Putamen (tissue), 1 donor: ENCODE measurements around the gene MID1.
"Not testable (repeated sequence)": the region's sequence is repeated elsewhere in the genome, so short reads cannot be mapped to it uniquely, and the experiment has no call there.

Source experiments
- DNase-seq: peaks from one replicate; pipeline ENCODE4 v3.0.0-alpha.2; 2016; ENCODE audit warnings: low spot score

MID1 gene

DNA sequence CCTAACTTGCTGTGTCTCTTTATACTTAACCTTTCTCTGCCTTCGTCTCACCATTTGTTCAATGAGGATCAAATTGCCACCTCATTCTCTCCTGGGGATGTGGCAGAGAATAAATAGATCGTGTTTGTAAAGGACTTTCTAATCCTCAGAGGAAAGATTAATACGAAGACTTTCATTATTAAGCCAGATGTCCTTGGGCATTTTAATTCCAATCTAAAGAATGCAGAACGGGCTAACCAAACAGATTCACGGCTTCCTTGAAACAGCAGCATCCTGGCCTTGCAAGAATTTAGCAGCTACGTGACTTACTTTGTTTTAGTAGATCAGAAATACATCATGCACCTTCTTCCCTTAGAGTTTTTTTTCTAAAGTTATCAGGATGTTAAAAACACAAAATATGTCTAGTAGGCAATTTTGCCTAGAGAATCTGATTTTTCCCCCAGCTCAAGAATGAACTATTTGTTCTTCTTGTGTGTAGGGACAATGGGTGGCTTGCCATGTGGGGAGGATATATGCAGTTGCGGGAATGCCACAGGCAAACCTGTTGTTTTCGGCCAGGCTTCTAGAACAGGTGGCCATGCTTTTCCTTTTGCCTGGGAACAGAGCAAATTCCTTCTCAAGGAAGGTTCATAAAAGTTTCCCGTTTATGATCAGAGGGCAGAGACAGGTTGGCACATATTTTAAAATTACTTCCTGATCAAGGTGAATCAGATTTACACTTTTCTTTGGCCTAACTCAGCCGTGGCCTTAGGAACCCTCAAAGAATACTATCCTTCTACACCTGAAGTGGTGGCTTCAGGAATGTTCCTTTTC is 3.0 kb downstream of the MID1 start:
- DNase-seq, result no peak

DNA sequence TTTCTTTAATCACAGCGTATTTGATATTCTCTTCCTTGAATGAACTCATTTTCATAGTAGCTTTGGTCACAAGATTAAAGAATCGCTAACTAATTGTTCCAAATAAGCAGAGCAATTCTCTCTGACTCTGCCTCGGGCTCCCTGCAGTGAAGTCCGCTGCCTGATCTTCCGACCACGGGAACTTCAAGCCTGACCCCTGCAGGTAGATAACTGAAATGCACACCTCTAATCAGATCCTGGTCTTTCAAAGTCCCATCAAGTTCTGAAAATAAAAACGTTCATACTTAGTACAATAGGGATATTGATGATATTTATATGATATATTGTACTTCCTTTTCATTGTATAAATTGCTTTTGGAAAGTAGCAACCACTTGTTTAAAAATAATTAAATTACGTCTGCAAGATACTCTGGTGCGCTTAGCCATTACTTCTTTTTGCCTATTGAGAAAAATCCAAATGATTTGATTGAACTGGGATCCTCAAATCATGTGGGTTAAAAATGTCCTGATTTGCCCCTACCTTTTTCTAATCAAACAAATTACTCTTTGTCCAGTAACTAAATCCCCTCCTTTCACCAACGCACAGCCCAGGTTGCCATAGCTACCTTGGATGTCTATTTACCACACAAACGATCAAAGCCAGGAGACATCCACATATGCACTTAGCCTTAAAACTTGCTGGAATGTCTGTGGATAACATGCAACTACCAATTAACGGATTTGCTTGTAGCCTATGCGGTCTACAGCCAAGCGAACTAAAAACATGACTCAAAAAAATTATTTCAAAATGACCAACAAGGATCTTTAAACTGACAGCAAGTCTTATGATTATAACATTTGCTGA is 4.2 kb downstream of the MID1 start:
- DNase-seq, result peak; percentile 58

- no peak for DNase-seq
Observed at GRCh38 chrX:10612215-10612614, 8.2 kb downstream of the MID1 start.

DNA sequence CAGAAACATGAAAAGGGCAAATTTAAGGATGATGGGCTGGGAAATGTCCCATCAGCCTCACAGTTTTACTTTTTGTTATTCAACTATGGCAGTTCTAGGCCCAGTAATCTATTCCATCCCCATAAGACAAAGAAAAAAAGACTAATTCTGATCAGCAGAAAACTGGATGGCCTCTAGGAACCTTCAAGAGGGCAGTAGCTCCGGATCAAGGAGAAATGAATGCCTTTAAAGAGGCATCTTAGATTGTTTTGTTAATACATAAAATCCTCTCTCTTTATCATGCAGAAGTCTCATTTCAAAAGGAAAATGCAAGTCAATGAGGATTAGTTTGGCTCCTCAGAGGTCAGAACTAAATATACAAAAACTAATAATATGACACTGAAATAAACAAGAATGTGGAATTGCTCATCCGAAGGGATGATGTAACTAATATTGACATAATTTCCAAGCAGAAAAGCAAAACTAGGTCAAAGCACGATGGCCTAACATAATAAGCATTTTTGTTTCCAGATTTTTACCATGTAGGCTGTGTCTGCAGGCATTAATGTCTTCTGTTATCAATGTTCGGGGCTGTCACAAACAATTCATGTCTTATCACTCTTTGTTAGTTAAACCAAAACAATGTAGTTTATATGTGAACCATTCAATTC is 8.8 kb downstream of the MID1 start:
- no peak for DNase-seq

GRCh38 chrX:10608099-10608498 is 12.3 kb downstream of the MID1 start:
- no peak for DNase-seq

DNA sequence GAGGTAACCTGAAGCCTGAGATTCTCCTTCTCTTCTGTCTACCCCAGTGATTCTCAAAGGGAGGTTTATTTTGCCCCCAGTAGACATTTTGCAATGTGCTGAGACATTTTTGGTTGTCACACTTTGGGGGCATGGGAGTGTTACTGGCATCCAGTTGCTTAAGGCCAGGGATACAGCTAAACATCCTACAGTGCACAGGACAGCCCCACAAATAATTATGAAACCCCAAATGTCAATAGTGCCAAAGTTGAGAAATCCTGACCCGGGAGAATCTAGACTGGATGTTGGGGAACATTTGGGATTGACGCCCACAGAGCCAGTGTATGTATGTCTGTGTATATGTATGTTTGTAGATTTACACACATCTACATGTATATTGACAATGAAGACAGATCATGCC is 13.2 kb downstream of the MID1 start:
- DNase-seq, result no peak

- DNase-seq, result no peak
Observed at GRCh38 chrX:10603612-10604011, 16.8 kb downstream of the MID1 start.

GRCh38 chrX:10602646-10603045 is 17.7 kb downstream of the MID1 start:
- DNase-seq, result no peak

GRCh38 chrX:10600479-10600878 is 19.9 kb downstream of the MID1 start:
- no peak for DNase-seq

- DNase-seq, result no peak
Observed at GRCh38 chrX:10598540-10598939, 21.8 kb downstream of the MID1 start.

DNA sequence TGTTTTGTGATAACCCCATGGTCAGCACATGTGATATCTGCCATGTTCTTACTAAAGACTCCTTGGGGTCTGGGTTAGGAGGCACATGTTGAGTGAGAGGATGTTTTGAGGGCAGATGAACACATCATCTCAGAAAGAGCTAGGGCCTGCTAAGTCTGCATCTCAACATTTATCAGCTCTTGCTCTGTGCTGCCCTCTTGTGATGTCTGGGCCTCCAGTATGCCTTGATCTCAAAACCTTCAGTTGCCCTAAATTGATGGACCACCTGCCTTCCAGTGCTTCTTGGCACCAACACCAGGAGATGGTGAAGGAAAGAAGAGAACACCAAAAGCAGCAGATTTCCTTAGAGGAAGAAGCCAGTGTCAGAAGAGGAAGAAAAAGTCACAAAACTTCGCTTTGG is 22.5 kb downstream of the MID1 start:
- no peak for DNase-seq

- no peak for DNase-seq
Observed at GRCh38 chrX:10591363-10592335, 28.7 kb downstream of the MID1 start.

- DNase-seq, result not testable (repeated sequence)
Observed at GRCh38 chrX:10589787-10590186, 30.6 kb downstream of the MID1 start.

- no peak for DNase-seq
Observed at GRCh38 chrX:10589098-10589497, 31.3 kb downstream of the MID1 start.

DNA sequence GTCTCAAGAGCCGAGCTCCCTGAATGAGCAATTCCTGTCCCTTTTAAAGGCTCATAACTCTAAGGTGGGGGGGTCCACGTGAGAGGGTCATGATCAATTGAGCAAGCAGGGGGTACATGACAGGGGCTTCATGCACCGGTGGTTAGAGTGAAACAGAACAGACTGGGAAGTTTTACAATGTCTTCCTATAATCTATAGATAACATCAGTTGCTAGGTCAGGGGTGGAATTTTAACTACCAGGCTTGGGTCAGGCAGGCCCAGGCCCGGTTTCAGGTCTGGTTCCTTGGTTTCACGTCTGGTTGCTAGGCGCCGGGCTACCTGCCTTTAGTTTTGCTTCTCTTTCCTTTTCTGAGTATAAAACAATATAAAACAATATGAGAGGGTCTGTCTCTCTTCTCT is 35.5 kb downstream of the MID1 start:
- not testable (repeated sequence) for DNase-seq

- no peak for DNase-seq
Observed at GRCh38 chrX:10582945-10583344, 37.4 kb downstream of the MID1 start.

- DNase-seq, result no peak
Observed at GRCh38 chrX:10582215-10582733, 38.1 kb downstream of the MID1 start.

DNA sequence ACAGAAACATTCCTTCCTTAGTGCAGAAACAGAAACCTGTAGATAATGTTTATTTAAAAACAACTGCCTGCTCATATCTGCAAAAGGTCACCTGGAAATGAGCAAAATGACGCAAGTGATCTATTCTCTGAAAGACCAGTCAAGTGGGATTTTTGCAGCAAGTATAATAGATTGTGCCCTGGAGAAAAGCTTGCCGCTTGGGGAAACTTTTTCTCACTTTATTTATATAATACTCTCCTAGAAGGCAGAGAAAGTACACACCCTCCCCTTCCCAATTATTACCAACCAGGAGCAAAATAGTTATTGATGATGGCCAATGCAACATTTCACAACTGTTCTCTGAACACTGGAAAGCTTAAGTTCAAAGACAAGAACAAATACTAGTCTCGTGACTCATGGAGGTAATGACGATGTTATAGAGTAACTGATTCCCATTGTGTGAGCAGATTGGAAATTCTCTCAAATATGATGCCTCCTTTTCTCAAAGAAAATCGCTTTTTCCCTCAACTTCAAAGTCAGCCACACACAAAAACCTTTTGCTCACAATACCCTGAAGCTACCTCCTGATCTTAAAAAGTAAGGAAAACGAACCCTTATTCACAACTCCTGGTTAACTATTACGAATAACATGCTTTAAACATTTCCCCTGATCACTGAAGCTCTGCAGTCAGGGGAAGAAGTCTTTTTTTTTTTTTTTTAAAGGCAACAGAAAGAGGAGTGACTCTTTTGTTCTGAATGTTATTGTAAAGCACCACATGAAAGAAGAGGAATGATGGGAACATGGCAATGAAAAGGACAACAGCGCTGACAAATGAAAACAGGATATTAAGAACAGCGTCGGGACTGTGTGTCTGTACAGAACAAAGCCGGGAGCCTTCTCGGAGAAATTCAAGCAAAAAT is 41.0 kb downstream of the MID1 start:
- no peak for DNase-seq

DNA sequence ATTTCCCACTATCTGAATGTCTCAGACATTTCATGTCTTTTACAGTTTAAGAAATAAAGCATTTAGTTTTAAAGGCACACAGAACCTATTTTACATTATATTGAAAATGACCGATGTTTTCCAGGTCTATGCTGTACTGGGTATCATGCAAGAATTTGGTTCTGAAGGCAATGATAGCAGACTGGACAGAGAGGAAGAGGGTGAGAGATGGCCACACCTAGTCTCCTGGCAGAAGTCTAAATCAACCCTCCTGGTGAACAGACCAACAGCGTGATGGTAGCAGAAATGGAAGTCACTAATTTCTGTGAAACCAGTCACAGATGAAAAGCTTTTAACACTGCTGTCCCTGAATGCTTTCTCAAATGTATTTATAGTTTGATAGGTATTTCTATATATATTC is 41.9 kb downstream of the MID1 start:
- DNase-seq, result no peak

GRCh38 chrX:10577853-10578252 is 42.5 kb downstream of the MID1 start:
- no peak for DNase-seq
